COLO829 (cell line): ENCODE measurements around the gene AGO3.
"Not testable (repeated sequence)": the region's sequence is repeated elsewhere in the genome, so short reads cannot be mapped to it uniquely, and the experiment has no call there.

ENCODE experiments used
- DNase-seq: peaks from one replicate; pipeline ENCODE4 v3.0.0; 2012; ENCODE audit warnings: low spot score

AGO3 gene

DNA sequence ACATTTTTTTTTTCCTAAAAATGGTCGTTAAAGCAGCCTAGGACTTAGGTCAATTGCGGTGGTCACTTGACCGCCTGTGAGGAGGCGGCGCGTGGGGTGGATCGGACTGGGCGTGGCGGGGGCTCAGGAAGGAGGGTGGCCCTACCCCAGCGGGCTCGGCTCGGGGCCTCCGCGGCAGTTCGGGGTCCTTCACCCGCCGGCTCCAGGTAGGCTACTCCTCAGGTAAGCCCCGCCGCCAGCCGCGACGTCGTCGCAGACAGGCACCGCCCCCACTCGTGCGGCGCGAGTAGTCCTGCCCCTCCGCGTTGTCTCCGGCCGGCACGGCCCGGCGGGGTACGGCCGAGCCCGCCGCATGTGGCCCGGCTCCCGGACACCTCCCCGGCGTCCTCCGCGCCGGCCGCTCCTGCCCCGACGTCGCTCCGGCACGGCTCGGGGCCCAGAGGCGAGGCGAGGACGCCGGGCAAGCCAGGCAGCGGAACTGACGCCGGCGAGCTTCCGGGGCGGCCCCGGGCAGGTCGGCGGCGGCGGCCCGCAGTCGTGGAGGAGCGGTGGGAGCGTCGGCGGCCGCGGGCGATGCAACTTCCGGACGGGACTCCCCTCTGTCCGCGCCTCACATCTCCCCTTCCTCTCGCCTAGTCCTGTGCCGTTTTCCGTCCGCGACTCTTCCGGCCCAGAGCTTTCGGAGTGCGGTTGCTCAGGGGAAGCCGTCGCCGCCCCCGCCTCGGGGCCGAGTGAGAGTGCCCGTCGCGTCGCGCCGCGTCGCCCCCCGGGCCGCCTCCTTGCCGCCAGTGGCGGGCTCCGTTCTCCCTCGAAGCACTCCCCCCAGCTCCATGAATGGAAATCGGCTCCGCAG lies at the start of gene AGO3:
Gene AGO3, plus strand, starts transcription at position 513 of the 853 bp plus-strand sequence. Its CDS starts 322 bp downstream, at position 835.
- peak; percentile 53 for DNase-seq

DNA sequence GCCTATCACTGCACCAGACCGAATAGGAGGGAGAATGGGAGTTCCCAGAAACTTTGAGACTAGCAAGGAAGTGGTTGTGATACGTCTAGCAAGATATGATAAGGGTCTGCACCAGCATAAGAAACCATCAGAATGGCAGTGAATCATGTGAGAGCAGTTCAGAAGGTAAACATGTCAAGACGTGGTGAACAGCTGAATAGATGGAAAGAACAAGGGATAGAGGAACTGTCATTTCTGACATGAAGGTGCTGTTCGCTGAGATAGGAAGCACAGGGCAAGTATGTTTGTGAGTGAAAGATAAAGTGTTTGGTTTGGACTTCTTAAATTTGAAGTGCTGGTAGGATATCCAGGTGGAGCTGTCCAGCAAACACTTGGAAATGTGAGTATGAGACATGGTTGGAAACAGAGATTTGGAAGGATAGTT lies 49.0 kb upstream of the AGO3 start:
- DNase-seq = no peak

DNA sequence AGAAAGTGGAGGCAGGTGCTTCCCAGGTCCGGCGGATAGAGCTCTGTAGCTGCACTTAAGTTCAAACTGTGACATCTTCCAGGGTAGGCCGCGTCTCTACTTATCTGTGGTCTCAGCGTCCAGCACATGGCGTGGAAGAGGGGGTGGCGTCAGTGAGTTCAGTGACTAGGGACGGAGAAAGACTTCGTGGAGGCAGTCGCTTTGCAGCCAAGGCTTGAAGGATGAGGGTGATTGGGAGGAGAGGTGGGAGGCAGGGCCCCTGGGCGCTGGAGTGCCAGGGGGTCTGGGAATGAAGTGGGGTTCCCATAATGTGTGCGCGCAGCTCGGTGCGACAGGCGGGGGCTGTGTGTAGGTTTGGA lies 48.3 kb upstream of the AGO3 start:
- no peak for DNase-seq

DNA sequence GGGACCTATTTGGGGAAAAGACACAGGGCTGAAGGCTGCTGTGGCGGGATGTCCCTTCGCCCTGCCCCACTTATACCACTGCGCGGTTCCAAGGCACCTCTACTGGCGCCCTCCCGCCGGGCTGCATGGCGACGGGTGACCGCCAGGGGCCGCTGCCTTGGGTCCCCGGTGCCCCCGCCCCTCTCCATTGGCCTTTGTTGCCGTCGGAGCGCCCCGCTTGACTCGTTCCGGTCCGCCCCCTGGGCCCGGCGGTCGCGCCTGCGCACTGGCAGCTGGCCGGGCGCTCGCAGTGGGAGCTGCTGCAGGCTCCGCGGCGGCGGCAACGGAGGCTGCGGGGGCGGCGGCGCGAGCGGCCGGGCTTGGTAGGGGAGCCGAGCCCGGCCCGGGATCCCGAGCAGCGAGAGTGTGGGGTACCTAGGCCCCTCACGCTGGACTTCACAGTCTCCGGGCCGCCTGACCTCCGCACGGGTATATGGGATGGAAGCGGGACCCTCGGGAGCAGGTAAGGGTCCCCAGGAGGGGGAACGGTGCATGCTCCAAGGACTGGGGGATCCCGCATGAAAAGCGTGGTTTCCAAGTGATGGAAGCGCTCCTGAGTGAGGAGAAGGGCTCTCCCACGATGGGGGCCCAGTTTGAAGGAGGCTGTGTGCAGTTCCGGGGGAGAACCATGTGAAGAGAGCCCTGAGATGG lies 47.8 kb upstream of the AGO3 start, which contains the start of gene AGO1:
Gene AGO1, plus strand, starts transcription at position 265 of the 690 bp plus-strand sequence. Its CDS starts 213 bp downstream, at position 478.
- peak; percentile 97 for DNase-seq

DNA sequence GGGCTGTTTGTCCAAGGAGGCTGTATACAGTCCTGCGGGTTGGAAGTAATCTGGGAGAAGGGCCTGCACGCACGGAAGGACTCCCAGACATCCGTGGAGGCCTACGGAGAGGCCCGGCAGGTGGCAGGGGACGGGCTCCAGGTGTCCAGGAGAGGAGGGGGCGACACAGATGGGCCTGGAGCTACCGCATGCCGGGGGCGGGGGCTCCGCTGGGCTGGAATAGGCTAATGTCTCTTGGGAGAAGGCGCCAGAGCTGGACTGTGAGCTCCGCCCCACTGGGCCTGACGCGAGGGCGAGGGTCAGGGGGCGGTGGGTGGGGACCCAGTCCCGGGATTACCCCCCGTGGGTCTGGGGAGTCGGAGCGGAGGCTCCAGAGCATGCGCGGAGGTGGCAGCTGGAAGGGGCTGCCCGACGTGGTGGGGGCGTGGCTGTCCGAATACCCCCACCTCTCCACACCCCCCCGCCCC lies 47.2 kb upstream of the AGO3 start:
- DNase-seq = no peak

DNA sequence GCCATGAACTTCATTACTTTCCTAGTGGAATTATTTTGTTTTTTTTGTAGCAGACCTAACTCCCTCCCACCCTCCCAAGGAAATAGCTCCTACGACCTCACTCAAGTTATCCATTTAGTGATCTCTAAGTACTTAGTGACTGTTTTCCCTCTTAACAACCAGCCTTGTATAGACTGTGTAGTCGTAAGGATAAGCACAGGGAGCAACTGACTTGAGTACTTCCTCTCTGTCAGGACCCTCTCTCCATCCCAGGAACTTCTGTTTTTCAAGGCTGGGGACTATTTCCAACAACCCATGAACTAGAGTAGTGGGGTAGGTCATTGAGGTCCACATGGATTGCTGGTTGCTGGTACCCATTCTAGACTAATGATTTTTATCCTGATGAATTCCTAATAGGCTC lies 46.0 kb upstream of the AGO3 start:
- DNase-seq = no peak

DNA sequence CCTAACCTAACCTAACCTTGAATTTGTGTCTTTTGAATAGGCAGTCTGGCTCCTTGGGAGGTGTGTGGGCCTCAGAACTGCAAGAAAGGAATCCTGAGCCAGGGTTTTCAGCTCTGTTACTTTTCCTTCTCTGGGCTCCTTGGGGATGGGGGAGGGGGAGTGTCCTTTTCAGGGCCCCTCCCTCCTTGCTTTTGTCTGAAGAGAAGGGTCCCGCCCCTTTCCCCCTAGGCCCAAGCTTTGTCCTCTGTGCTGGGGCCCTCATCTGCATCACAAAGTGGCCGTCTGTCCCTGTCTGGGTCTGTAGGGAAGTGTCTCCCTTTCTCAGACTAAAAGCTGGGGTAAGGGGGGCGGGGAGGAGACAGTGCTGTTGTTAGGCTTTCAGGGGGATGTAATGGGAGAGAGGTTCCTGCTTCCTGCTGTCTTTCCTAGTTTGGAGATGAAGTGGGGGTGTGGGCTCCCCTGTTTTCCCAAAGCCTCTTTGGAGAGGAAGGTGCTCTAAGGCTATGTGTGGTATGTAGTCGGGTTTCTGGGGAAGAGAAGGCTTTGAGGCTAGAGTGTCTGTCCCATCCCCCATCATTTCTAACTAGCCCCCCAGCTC lies 44.8 kb upstream of the AGO3 start:
- DNase-seq = no peak

DNA sequence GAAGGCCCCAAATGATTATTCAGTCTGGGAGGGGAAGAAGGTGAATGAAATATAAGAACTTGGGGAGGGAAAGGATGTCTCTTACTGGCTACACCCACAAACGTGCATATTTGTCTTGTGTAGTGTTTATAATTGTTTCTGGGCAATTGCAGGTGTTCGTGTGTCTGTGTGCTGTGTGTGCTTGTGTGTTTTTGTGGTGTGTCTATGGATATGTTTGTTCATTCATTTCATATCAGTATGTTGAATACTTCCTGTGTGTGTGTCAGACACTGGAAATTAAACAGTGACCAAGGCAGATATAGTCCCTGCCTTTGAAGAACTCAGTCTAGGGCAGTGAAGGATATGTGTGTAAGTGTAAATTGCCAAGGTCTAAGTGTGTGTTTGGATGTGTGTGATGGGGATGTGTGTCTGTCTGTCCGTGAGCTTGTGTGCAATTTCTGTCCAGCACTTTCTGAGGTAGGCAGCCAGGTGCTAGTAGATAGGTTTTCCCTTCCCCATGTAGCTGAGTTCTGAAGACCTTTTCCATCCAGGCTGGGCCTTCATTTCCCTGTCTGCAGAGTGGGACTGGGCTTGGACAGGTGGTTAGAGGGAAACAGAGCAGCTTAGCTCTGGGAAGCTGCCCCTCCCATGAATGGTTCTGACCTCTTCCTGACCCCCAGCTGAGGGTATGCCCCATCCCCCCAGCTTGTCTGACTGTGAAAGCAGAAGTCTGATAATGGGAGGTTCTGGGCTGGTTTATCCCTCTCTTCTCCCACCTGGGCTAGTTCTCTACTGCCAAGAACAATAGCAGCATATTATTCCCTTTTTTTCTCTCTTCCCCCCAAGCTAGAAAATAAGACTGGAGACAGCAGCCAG lies 44.1 kb upstream of the AGO3 start:
- DNase-seq = no peak

DNA sequence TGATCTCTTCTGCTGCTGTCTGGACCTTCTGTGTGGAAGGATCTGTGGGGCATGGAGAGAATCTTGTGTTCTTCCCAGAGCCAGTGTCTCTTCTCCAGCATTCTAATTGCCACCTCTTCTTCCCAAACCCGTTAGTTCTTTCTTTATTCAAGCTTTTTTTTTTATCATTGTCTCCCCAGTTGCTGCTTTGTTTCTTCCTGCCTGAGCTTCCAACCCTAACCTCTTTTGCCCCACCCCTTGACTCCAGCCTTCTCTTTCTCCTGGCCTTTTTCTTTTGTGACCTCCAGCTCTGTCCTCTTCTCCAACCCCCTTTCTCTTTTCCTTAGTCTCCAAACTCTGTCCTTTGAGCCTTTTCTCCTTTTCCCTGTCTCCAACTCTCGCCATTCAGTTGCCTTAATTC lies 43.4 kb upstream of the AGO3 start:
- DNase-seq = no peak

DNA sequence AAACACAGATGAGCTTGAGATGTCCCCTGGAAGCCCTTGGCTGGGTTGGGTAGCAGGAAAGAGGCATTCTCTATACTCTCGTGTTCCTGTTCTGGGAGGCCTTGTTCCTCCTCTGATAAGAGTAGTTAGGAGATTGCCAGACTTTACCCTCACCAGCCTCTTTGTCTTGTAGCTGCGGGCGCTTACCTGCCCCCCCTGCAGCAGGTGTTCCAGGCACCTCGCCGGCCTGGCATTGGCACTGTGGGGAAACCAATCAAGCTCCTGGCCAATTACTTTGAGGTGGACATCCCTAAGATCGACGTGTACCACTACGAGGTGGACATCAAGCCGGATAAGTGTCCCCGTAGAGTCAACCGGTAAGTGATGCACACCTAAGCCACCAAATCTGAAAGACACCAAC lies 42.6 kb upstream of the AGO3 start:
- DNase-seq = no peak

DNA sequence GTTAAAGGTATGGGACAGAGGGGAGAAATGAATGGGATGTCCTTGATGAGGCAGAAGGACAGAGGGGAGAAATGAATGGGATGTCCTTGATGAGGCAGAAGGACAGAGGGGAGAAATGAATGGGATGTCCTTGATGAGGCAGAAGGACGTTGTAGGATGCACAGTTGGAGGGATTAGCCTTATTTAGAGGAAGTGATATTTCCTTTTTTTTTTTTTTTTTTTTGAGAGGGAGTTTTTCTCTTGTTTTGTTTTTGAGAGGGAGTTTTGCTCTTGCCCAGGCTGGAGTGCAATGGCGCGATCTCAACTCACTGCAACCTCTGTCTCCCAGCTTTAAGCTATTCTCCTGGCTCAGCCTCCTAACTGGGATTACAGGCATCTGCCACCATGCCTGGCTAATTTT lies 41.9 kb upstream of the AGO3 start:
- DNase-seq = not testable (repeated sequence)

DNA sequence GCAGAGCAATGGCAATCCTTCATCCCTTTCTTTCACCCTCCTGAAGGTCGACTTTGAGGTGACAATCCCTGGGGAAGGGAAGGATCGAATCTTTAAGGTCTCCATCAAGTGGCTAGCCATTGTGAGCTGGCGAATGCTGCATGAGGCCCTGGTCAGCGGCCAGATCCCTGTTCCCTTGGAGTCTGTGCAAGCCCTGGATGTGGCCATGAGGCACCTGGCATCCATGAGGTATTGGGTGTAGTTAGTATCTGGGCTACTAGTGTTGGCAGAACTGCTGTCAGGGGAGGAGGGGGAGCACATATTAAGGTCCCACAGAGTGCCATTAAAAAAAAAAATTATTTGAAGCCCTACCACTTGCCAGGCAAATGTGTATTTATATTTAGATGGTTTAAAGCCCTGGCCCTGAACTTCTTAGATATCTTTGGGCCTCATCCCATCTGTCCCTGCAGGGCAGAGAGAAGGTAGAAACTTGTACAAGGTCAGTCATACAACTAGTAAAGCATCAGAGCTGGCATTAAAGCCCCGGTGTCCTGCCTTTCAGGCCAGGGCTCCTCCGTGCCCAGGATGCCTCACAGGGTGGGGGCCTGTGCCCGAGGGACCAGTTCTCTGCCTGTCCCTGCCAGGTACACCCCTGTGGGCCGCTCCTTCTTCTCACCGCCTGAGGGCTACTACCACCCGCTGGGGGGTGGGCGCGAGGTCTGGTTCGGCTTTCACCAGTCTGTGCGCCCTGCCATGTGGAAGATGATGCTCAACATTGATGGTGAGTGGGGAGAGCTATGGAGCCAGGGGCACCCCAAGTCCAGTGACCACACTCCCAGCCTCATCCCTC lies 37.6 kb upstream of the AGO3 start:
- no peak for DNase-seq

DNA sequence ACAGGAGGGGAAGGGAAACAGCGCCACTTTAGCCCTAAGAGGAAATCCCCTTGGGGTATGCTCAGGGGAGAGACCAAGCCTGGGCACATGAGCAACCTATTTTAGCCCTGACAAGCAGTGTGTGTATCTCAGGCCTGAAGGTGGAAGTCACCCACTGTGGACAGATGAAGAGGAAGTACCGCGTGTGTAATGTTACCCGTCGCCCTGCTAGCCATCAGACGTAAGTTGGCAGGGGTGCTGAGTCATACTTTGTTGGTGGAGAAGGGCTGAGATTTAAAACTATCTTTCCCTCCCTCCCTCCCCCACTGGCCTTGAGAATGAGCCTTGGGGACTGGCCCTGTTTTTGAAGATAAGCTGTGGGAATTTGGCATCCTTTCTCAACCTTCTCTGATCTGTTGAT lies 36.7 kb upstream of the AGO3 start:
- no peak for DNase-seq

DNA sequence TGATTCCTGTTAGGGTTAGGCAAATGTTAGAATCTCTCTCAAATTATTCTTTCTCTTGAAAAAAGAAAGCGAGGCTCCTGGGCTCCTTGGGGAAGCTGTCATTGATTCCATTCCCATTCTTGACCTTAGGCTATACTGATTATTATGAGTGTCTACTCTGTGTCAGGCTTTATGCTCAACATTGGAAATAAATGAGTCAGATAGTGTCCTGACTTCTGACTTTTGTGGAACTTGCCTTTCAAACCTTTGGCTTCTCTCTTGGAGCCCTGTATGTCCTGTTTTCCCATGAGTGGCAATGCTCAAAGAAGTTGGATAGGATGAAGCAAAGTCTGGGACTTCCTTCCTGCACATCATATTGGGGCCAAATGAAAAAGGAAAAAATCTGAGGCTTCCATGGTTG lies 36.2 kb upstream of the AGO3 start:
- no peak for DNase-seq

DNA sequence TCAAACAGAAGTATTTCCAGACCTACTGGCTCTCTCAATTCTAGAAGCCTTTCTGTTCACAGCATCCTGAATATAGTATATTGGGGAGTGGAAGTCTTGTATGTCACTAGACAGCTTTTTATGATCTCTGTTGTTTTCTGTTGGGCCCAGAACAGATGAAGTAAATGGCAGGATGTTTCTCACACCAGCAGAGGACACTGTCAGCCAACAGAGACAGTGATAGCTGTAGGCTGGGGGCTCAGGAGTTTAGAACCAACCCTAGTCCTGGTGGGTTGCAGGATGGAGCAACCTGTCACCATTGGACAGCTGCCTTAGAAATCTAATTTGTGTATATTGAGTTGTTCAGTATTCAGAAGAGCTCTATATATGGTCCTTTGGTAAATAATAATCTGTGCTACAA lies 31.0 kb upstream of the AGO3 start:
- DNase-seq = no peak

DNA sequence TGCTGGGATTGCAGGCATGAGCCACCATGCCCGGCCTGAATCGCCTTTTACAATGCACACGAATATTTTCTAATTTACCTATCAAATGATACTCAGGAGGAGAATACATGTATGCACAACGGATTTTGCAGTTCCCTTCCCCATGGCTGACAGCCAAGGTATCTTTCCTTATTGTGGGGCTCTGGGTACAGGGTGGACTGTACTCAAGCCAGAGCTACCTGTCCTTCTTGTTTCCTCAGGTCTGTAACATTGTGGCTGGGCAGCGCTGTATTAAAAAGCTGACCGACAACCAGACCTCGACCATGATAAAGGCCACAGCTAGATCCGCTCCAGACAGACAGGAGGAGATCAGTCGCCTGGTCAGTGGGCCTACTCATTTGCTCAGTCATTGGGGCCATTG lies 29.7 kb upstream of the AGO3 start:
- DNase-seq = no peak

DNA sequence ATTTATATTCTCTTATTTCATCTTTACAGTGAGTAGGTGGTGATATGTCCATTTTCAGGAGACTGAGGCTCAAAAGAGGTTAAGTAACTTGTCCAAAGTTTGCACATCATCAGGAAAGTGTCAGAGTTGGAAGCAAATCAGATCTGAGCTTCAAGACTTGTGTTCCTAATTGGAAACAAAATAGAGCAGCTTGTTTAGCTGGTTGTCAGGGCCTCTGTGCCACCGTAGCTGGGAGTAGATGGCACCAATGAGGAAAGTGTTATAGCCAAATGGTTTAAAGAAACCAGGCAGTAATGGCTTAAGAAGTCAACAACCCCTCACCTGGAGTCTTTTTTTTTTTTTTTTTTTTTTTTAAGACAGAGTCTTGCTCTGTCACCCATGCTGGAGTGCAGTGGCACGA lies 28.2 kb upstream of the AGO3 start:
- no peak for DNase-seq

DNA sequence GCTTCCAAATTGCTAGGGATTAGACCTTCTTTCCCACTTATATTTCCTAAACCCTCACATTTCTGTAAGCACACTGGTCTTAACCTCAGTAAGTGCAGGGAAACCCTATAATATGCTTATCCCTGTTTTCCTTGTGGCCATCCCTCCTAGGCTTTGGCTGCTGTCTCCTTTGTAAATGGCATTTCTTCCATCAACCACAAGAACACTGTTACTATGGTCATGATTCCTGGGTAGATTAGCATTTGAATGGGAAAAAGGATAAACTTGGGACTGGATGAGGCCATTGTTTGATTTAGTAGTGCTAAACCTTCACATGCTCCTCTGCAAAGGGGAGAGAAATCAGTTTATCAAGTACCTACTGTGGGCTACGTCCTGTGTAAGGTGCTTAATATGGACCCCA lies 16.2 kb upstream of the AGO3 start:
- DNase-seq = no peak

DNA sequence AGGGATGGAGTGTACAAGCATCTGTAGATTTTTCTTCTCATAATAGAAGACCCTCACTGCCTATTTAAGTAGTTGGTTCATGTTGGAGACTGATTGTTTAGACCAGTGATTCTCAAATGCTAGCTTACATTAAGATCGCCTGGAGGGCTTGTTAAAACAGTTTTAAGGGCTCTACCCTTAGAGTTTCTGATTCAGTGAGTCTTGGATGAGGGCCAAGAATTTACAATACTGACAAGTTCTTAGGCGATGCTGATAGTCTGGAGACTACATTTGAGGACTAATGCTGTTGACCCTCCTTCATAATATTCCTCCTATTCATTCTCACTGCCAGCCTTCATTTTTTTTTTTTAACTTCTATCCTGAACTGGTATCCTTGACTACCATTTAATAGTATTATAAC lies 15.2 kb upstream of the AGO3 start:
- no peak for DNase-seq

DNA sequence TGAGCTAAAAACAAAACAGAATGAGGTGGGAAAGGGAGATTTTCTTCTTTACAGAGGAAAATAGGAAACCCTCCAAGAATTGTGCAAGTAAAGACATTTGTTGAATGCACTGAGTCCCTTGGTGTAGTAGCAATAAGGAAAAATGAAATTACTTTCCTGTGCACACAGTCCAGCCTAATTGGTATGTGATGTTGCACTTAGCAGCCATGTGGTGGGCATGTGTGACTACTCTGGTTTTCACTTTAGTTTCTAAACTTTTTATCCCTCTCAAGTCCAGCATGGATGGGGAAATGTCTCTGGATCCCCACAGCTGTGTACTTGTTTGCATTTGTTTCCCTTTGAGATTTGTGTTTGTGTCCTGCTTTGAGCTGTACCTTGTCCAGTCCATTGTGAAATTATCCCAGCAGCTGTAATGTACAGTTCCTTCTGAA lies 7.1 kb upstream of the AGO3 start:
- DNase-seq = no peak

DNA sequence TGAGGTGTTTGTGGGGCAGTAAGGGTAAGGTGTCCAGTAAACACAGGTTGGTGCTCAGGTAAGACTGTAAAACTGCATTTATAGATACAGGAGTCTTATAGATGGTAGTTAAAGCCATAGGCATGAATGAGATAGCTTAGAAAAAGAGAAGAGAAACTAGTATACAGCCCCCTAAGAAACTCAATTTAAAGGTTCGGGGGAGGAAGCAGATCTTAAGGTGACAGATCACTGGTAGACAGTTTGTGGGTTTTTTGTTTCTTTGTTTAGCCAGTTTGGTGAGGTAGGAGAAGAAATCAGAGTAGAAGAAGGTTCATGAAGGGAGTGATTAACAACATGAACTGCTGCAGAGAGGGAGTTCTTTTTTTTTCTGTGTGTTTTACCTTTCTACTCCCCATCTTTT lies 6.1 kb upstream of the AGO3 start:
- DNase-seq = no peak
